ENCODE data around the gene KIRREL3. TPM values are rescaled to one million over a fixed set of nuclear protein-coding genes. Genes with fewer than 3 reads are reported as not detected.

KIRREL3 gene
- total RNA-seq, 1 experiment from 2014 or later: 0.44 TPM

DNA sequence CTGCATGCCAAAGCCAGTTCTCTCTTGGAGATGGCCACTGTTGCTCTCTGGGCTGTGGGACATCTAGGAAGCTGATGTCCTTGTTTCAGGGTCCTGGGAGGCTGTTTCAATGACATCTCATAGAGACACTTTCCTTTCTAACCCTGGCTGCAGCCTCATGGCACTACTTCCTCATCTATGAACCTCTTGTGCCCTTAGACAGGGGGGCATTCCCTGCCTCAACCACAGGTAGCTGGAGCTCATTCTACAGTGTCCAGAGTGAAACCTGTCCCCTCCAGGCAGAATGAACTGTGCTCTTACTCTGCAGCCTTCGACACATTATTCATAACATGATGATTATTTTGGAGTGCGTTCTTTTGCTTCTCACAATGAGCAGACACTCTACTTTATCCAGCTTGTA lies 335.9 kb downstream of the KIRREL3 start:
- Histone ChIP-seq H4K20me1 (ENCODE audit: low read length) (no peaks in the 10 kb centered on the region), H3K4me3 (ENCODE audit: low read length) (no peak overlapping the region), H3K4me1 (ENCODE audit: insufficient read depth, low read length) (no peaks in the 10 kb centered on the region), H3K9ac (ENCODE audit: low read length) (no peak overlapping the region), H3K9me3 (ENCODE audit: low read length) (no peaks in the 10 kb centered on the region), H2AFZ (ENCODE audit: low read length) (no peak overlapping the region), H3F3A (ENCODE audit: low read length, unreplicated experiment) (no peaks in the 10 kb centered on the region), H3K79me2 (ENCODE audit: low read length) (no peaks in the 10 kb centered on the region), H3K27ac (ENCODE audit: low read length) (no peak overlapping the region), H3K4me2 (ENCODE audit: low read length) (no peak overlapping the region), H3K27me3 (ENCODE audit: low read length) (peaks cover 73% of the 10 kb centered on the region), H3K36me3 (ENCODE audit: low read depth, low read length) (no peaks in the 10 kb centered on the region), H3K9me2 (replicated peaks; ENCODE audit: low read length) (no peaks in the 10 kb centered on the region)
- ChIA-PET CTCF (no interaction called here), POLR2A (ENCODE audit: unreplicated experiment) (no interaction called here)
- BruUV-seq (replicated peaks): no TSS peak
- ATAC-seq: no peak
- no peak for DNase-seq
- TF ChIP-seq, protein P1, sequence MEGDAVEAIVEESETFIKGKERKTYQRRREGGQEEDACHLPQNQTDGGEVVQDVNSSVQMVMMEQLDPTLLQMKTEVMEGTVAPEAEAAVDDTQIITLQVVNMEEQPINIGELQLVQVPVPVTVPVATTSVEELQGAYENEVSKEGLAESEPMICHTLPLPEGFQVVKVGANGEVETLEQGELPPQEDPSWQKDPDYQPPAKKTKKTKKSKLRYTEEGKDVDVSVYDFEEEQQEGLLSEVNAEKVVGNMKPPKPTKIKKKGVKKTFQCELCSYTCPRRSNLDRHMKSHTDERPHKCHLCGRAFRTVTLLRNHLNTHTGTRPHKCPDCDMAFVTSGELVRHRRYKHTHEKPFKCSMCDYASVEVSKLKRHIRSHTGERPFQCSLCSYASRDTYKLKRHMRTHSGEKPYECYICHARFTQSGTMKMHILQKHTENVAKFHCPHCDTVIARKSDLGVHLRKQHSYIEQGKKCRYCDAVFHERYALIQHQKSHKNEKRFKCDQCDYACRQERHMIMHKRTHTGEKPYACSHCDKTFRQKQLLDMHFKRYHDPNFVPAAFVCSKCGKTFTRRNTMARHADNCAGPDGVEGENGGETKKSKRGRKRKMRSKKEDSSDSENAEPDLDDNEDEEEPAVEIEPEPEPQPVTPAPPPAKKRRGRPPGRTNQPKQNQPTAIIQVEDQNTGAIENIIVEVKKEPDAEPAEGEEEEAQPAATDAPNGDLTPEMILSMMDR (conservative IDR thresholded peaks at IDR 0.05; ENCODE audit: low read depth, low read length): no peak
- TF ChIP-seq EZH2 (IDR thresholded peaks at IDR 0.05; ENCODE audit: low read length, unreplicated experiment) (no peak), EZH2phosphoT487 (IDR thresholded peaks at IDR 0.05; ENCODE audit: borderline replicate concordance, low read length) (no peak)
- intact Hi-C loops (cut with micrococcal nuclease): no loop called here

GRCh38 chr11:126663749-126664592 lies 336.6 kb downstream of the KIRREL3 start:
- H3K4me1 ChIP-seq (ENCODE audit: insufficient read depth, low read length): no peaks in the 10 kb centered on the region
- no peak overlapping the region for H3K4me3 ChIP-seq (ENCODE audit: low read length)
- no peaks in the 10 kb centered on the region for H3K9me2 ChIP-seq (replicated peaks; ENCODE audit: low read length)
- no peak overlapping the region for H2AFZ ChIP-seq (ENCODE audit: low read length)
- no peaks in the 10 kb centered on the region for H3F3A ChIP-seq (ENCODE audit: low read length, unreplicated experiment)
- H3K4me2 ChIP-seq (ENCODE audit: low read length): no peak overlapping the region
- ATAC-seq (no peak), DNase-seq (no peak)
- H3K9ac ChIP-seq (ENCODE audit: low read length): no peak overlapping the region
- H3K79me2 ChIP-seq (ENCODE audit: low read length): no peaks in the 10 kb centered on the region
- TF ChIP-seq EZH2phosphoT487 (IDR thresholded peaks at IDR 0.05; ENCODE audit: borderline replicate concordance, low read length) (no peak), EZH2 (IDR thresholded peaks at IDR 0.05; ENCODE audit: low read length, unreplicated experiment) (no peak)
- TF ChIP-seq, protein P1 (conservative IDR thresholded peaks at IDR 0.05; ENCODE audit: low read depth, low read length): no peak
- no TSS peak for BruUV-seq (replicated peaks)
- no peaks in the 10 kb centered on the region for H3K36me3 ChIP-seq (ENCODE audit: low read depth, low read length)
- peaks cover 73% of the 10 kb centered on the region for H3K27me3 ChIP-seq (ENCODE audit: low read length)
- no peak overlapping the region for H3K27ac ChIP-seq (ENCODE audit: low read length)
- no peaks in the 10 kb centered on the region for H3K9me3 ChIP-seq (ENCODE audit: low read length)
- CTCF ChIA-PET: no interaction called here
- H4K20me1 ChIP-seq (ENCODE audit: low read length): no peaks in the 10 kb centered on the region
- POLR2A ChIA-PET (ENCODE audit: unreplicated experiment): no interaction called here
- intact Hi-C loops (cut with micrococcal nuclease): no loop called here

GRCh38 chr11:126662035-126662790 lies 338.4 kb downstream of the KIRREL3 start:
- no peak for TF ChIP-seq EZH2 (IDR thresholded peaks at IDR 0.05; ENCODE audit: low read length, unreplicated experiment)
- no peak for TF ChIP-seq EZH2phosphoT487 (IDR thresholded peaks at IDR 0.05; ENCODE audit: borderline replicate concordance, low read length)
- TF ChIP-seq, protein P1 (conservative IDR thresholded peaks at IDR 0.05; ENCODE audit: low read depth, low read length): no peak
- no peaks in the 10 kb centered on the region for H3K4me1 ChIP-seq (ENCODE audit: insufficient read depth, low read length)
- H3K36me3 ChIP-seq (ENCODE audit: low read depth, low read length): no peaks in the 10 kb centered on the region
- POLR2A ChIA-PET (ENCODE audit: unreplicated experiment): no interaction called here
- H3K9me2 ChIP-seq (replicated peaks; ENCODE audit: low read length): no peaks in the 10 kb centered on the region
- DNase-seq (no peak), ATAC-seq (no peak)
- H3K27me3 ChIP-seq (ENCODE audit: low read length): peaks cover 68% of the 10 kb centered on the region
- no peaks in the 10 kb centered on the region for H3F3A ChIP-seq (ENCODE audit: low read length, unreplicated experiment)
- no peaks in the 10 kb centered on the region for H3K79me2 ChIP-seq (ENCODE audit: low read length)
- H2AFZ ChIP-seq (ENCODE audit: low read length): no peak overlapping the region
- H3K9me3 ChIP-seq (ENCODE audit: low read length): no peaks in the 10 kb centered on the region
- no TSS peak for BruUV-seq (replicated peaks)
- CTCF ChIA-PET: no interaction called here
- no peak overlapping the region for H3K4me2 ChIP-seq (ENCODE audit: low read length)
- intact Hi-C loops (cut with micrococcal nuclease): no loop called here
- H3K4me3 ChIP-seq (ENCODE audit: low read length): no peak overlapping the region
- H3K27ac ChIP-seq (ENCODE audit: low read length): no peak overlapping the region
- H4K20me1 ChIP-seq (ENCODE audit: low read length): no peaks in the 10 kb centered on the region
- H3K9ac ChIP-seq (ENCODE audit: low read length): no peak overlapping the region

Measured in PC-3 (cell line).